ENCODE results near the gene AP5B1. TPM values are rescaled to one million over a fixed set of nuclear protein-coding genes. Genes with fewer than 3 reads are reported as not detected.

Gene AP5B1
- total and polyA plus RNA-seq, 2 of the 8 experiments (the other 6 are each of a cell fraction or from before 2014, with no cell fraction given): 7.6 to 10.0 TPM

DNA sequence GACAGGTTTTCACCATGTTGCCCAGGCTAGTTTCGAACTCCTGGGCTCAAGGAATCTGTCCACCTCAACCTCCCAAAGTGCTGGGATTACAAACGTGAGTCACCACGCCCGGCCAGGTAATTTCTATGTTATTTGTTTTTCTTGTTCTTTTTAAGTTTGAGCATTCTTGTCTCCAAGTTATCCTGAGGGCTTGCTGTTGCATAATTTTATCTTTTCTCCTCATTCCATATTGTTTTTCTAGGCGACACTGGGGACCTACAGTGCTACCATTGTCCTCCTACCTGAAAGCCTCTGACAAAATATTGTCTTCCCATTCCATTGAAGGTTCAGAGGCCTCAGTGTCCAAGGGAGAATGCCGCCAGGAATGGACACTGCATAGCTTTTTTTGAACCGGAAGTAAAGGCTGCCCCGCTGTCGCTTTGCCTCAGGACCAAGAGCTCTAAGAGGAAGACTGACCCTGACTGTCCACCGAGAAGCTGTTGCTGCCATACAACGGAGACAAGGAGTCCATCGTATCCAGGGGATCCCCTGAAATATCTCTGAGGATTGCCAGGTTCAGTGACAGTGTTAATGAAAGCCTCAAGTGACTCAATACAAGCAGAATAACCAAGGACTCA is 9.7 kb downstream of the AP5B1 start:
- no peak overlapping the region for H3K14ac ChIP-seq (ENCODE audit: insufficient read length)
- no peaks in the 10 kb centered on the region; a peak in 1 of 4 replicates for H3K79me2 ChIP-seq (ENCODE audit: control insufficient read depth in 1 of 2, insufficient read depth in 2 of 2, low read length in 2 of 2)
- no peak overlapping the region for H2AK5ac ChIP-seq (ENCODE audit: low read depth, low read length)
- no peak overlapping the region for H2AFZ ChIP-seq (ENCODE audit: low read length)
- no peaks in the 10 kb centered on the region for H3K23me2 ChIP-seq (ENCODE audit: low read depth, low read length)
- H3K27ac ChIP-seq (ENCODE audit: low read depth, low read length): no peak overlapping the region
- no peaks in the 10 kb centered on the region for H3K4me1 ChIP-seq (replicated peaks in 1 of 4; ENCODE audit: control insufficient read depth in 3 of 4, insufficient read depth in 4 of 4, low read length in 3 of 4)
- H2BK20ac ChIP-seq (ENCODE audit: low read length): no peak overlapping the region
- H3K36me3 ChIP-seq (ENCODE audit: control insufficient read depth in 2 of 4, insufficient read depth in 4 of 4, low read length in 3 of 4): no peaks in the 10 kb centered on the region
- H3K9me3 ChIP-seq (ENCODE audit: insufficient read depth in 2 of 2, low read depth in 1 of 2, low read length in 1 of 2): peaks cover 0 to 2% of the 10 kb centered on the region in 2 experiments; a peak in 1 of 4 replicates
- no peak overlapping the region for H4K8ac ChIP-seq (ENCODE audit: extremely low read depth, insufficient read depth, low read length)
- 85% methylated on average over 12 of the region's 12 CpGs; no CpG with 5 or more reads in 1 of the 2 experiments for WGBS, 2 experiments (ENCODE audit: extremely low coverage in 1 of 2, insufficient coverage in 1 of 2, insufficient read length in 1 of 2, insufficient replicate concordance in 2 of 2, low coverage in 1 of 2, low lambda C conversion rate in 2 of 2, missing lambda C conversion rate in 1 of 2)
- ChIA-PET CTCF (ENCODE audit: partially characterized antibody) (interaction anchor here (0.7 to 13.2 kb wide), 21 partner anchors 8 to 152 kb away, joined by 3 to 347 read pairs (median 4); partner anchors contain the start of genes AP5B1, FIBP, KAT5 and MUS81), POLR2A (ENCODE audit: partially characterized antibody) (interaction anchor here (0.8 to 1.3 kb wide), 3 partner anchors 9 to 90 kb away, joined by 3 to 5 read pairs (median 3); partner anchors contain the start of gene MUS81)
- H3K9ac ChIP-seq (replicated peaks in 1 of 4; ENCODE audit: extremely low read depth in 1 of 4, low read depth in 3 of 4, low read length in 3 of 4): no peak overlapping the region
- H2BK5ac ChIP-seq (ENCODE audit: low read depth, low read length): no peak overlapping the region
- H2BK15ac ChIP-seq (ENCODE audit: low read length): no peak overlapping the region
- H3K4me3 ChIP-seq (ENCODE audit: extremely low read depth in 1 of 4, insufficient read depth in 2 of 4, low read depth in 3 of 4, low read length in 4 of 4): no peak overlapping the region
- TF ChIP-seq HDAC2 (IDR thresholded peaks at IDR 0.05; ENCODE audit: borderline replicate concordance in 1 of 2, low read depth in 2 of 2, low read length in 2 of 2): no peak
- TF ChIP-seq CBX5 (IDR thresholded peaks at IDR 0.05; ENCODE audit: low read depth, low read length): no peak
- TF ChIP-seq MAFK (IDR thresholded peaks at IDR 0.05; ENCODE audit: low read depth, low read length): no peak
- no peak for TF ChIP-seq TBP (IDR thresholded peaks at IDR 0.05; ENCODE audit: low read depth, low read length)
- TF ChIP-seq RNF2 (IDR thresholded peaks at IDR 0.05; ENCODE audit: borderline replicate concordance, low read depth, low read length, missing control alignments, poor library complexity, severe bottlenecking): no peak
- no peak for TF ChIP-seq TAF7 (optimal IDR thresholded peaks at IDR 0.05; ENCODE audit: borderline replicate concordance, low read depth, low read length)
- TF ChIP-seq CHD1 (IDR thresholded peaks at IDR 0.05; ENCODE audit: low read depth, low read length): no peak
- TF ChIP-seq SP4 (IDR thresholded peaks at IDR 0.05; ENCODE audit: low read length): no peak
- no peak for TF ChIP-seq GABPA (IDR thresholded peaks at IDR 0.05; ENCODE audit: borderline replicate concordance, insufficient read depth, low read length)
- no peak for TF ChIP-seq HDAC6 (IDR thresholded peaks at IDR 0.05; ENCODE audit: low read depth, low read length)
- no peak for TF ChIP-seq TCF12 (IDR thresholded peaks at IDR 0.05; ENCODE audit: low read depth, low read length)
- TF ChIP-seq BACH1 (IDR thresholded peaks at IDR 0.05; ENCODE audit: low read length): no peak
- TF ChIP-seq SAP30 (IDR thresholded peaks at IDR 0.05; ENCODE audit: insufficient read depth, insufficient replicate concordance, low read length): no peak
- no peak overlapping the region for H4K91ac ChIP-seq (replicated peaks; ENCODE audit: insufficient read length, low read length)
- no peaks in the 10 kb centered on the region for H3K79me1 ChIP-seq (ENCODE audit: low read depth, low read length)
- no peak overlapping the region for H3K4ac ChIP-seq (replicated peaks; ENCODE audit: insufficient read length, low read depth, low read length)
- DNase-seq (ENCODE audit: low read depth in 1 of 2, low spot score in 2 of 2) (no peak), FAIRE-seq (no peak)
- no peak overlapping the region for H4K5ac ChIP-seq (ENCODE audit: insufficient read length, low read depth, low read length)
- H3K27me3 ChIP-seq (replicated peaks in 1 of 4; ENCODE audit: control insufficient read depth in 3 of 4, extremely low read depth in 1 of 4, insufficient read depth in 3 of 4, low read length in 3 of 4): no peaks in the 10 kb centered on the region
- peaks cover 0 to 1% of the 10 kb centered on the region in 2 experiments for H4K20me1 ChIP-seq (replicated peaks in 1 of 2; ENCODE audit: control insufficient read depth in 1 of 2, insufficient read depth in 2 of 2, low read length in 2 of 2)
- no peak overlapping the region for H3K56ac ChIP-seq (replicated peaks; ENCODE audit: insufficient read length, low read depth, low read length)
- no peak overlapping the region for H3K18ac ChIP-seq (ENCODE audit: extremely low read depth, low read length)
- no peak overlapping the region for H3K23ac ChIP-seq (ENCODE audit: insufficient read length)
- no peak overlapping the region for H2BK12ac ChIP-seq (ENCODE audit: low read depth, low read length)
- H3K4me2 ChIP-seq (ENCODE audit: insufficient read depth in 1 of 2, low read depth in 2 of 2, low read length in 2 of 2): no peak overlapping the region
- H2BK120ac ChIP-seq (replicated peaks; ENCODE audit: low read depth, low read length): no peak overlapping the region
